ENCODE measurements around the gene HDAC4.

DNA sequence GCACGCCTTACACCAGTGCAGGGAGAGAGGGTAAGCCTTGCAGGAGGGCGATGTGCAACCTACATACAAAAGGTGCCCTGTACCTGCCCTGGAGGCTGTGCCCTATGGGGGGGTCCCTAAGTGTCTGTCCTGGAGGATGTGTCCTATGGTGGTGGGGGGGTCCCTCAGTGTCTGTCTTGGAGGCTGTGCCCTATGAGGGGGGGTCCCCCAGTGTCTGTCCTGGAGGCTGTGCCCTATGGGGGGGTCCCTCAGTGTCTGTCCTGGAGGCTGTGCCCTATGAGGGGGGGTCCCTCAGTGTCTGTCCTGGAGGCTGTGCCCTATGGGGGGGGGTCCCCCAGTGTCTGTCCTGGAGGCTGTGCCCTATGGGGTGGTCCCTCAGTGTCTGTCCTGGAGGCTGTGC lies 216.6 kb downstream of the HDAC4 start:
- TF ChIP-seq POLR2A (IDR thresholded peaks at IDR 0.05): no peak
- TF ChIP-seq, protein P1, sequence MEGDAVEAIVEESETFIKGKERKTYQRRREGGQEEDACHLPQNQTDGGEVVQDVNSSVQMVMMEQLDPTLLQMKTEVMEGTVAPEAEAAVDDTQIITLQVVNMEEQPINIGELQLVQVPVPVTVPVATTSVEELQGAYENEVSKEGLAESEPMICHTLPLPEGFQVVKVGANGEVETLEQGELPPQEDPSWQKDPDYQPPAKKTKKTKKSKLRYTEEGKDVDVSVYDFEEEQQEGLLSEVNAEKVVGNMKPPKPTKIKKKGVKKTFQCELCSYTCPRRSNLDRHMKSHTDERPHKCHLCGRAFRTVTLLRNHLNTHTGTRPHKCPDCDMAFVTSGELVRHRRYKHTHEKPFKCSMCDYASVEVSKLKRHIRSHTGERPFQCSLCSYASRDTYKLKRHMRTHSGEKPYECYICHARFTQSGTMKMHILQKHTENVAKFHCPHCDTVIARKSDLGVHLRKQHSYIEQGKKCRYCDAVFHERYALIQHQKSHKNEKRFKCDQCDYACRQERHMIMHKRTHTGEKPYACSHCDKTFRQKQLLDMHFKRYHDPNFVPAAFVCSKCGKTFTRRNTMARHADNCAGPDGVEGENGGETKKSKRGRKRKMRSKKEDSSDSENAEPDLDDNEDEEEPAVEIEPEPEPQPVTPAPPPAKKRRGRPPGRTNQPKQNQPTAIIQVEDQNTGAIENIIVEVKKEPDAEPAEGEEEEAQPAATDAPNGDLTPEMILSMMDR (IDR thresholded peaks at IDR 0.05): no peak
